PC-3 (cell line): ENCODE results near the gene ZMIZ2. TPM values are rescaled to one million over a fixed set of nuclear protein-coding genes. Genes with fewer than 3 reads are reported as not detected.

ENCODE experiments used
- ATAC-seq: fragments of 200-7000 bp; cut with Tn5 transposase; 2 replicates; pipeline ENCODE4 v1.9.1; 2020; ENCODE audit warnings: mild to moderate bottlenecking, moderate library complexity
- BruUV-seq: library from RNA; stranded (reverse); fragments of 400-500 nt; replicated peaks from 2 replicates; lab custom pipeline; 2021; lab: Mats Ljungman, UMichigan
- CTCF ChIA-PET: fragments of 300-600 bp; sonication (Branson Sonifier 250); formaldehyde crosslinking; loops from one replicate; lab custom pipeline; 2022; ENCODE audit warnings: antibody characterized with exemption; lab: Charles Lee
- POLR2A ChIA-PET: fragments of 300-600 bp; sonication (Branson Sonifier 250); formaldehyde crosslinking; loops from one replicate; lab custom pipeline; 2022; ENCODE audit warnings: antibody characterized with exemption; ENCODE audit not compliant: unreplicated experiment; lab: Charles Lee
- DNase-seq: peaks from one replicate; pipeline ENCODE4 v3.0.0-alpha.2; 2015
- H2AFZ ChIP-seq: fragments of 300-600 bp; sonication (generic); 2 replicates; pipeline ENCODE4 v1.6.0; 2016; ENCODE audit warnings: antibody characterized with exemption, low read length
- H3F3A ChIP-seq: fragments of 300-600 bp; sonication (generic); one replicate; pipeline ENCODE4 v1.6.0; 2017; ENCODE audit warnings: antibody characterized with exemption, low read length, control low read depth, mild to moderate bottlenecking; ENCODE audit not compliant: unreplicated experiment
- H3K27ac ChIP-seq: fragments of 300-600 bp; sonication (generic); 2 replicates; pipeline ENCODE4 v1.5.1; 2016; ENCODE audit warnings: mild to moderate bottlenecking, low read length
- H3K27me3 ChIP-seq: fragments of 300-600 bp; sonication (generic); 2 replicates; pipeline ENCODE4 v1.6.1; 2016; ENCODE audit warnings: low read length, mixed read lengths
- H3K36me3 ChIP-seq: fragments of 300-600 bp; sonication (generic); 2 replicates; pipeline ENCODE4 v1.6.1; 2016; ENCODE audit warnings: low read depth, mixed run types, low read length, mixed read lengths
- H3K4me1 ChIP-seq: fragments of 300-600 bp; sonication (generic); 2 replicates; pipeline ENCODE4 v1.5.1; 2016; ENCODE audit warnings: low read length; ENCODE audit not compliant: insufficient read depth
- H3K4me2 ChIP-seq: fragments of 300-600 bp; sonication (generic); 2 replicates; pipeline ENCODE4 v1.6.0; 2016; ENCODE audit warnings: low read length
- H3K4me3 ChIP-seq: fragments of 300-600 bp; sonication (generic); 2 replicates; pipeline ENCODE4 v1.5.1; 2016; ENCODE audit warnings: mild to moderate bottlenecking, low read length, mixed read lengths
- H3K79me2 ChIP-seq: fragments of 300-600 bp; sonication (generic); 2 replicates; pipeline ENCODE4 v1.6.1; 2017; ENCODE audit warnings: low read length, mixed read lengths
- H3K9ac ChIP-seq: fragments of 300-600 bp; sonication (generic); 2 replicates; pipeline ENCODE4 v1.6.0; 2016; ENCODE audit warnings: mild to moderate bottlenecking, low read length
- H3K9me2 ChIP-seq: fragments of 300-600 bp; sonication (generic); replicated peaks from 2 replicates; pipeline ENCODE4 v1.6.1; 2016; ENCODE audit warnings: mixed run types, low read length, mixed read lengths
- H3K9me3 ChIP-seq: fragments of 300-600 bp; sonication (generic); 2 replicates; pipeline ENCODE4 v1.6.1; 2016; ENCODE audit warnings: low read length, mixed read lengths
- H4K20me1 ChIP-seq: fragments of 300-600 bp; sonication (generic); 2 replicates; pipeline ENCODE4 v1.6.1; 2016; ENCODE audit warnings: low read length, mixed read lengths
- EZH2 ChIP-seq: fragments of 300-600 bp; sonication (generic); IDR thresholded peaks from one replicate; pipeline ENCODE4 v1.6.1; 2017; ENCODE audit warnings: antibody characterized with exemption, mild to moderate bottlenecking, low read length; ENCODE audit not compliant: unreplicated experiment
- EZH2phosphoT487 ChIP-seq: fragments of 300-600 bp; sonication (generic); IDR thresholded peaks from 2 replicates; pipeline ENCODE4 v1.6.1; 2018; ENCODE audit warnings: mild to moderate bottlenecking, antibody characterized with exemption, low read length, borderline replicate concordance
- intact Hi-C: fragments of 100-400 bp; cut with micrococcal nuclease; formaldehyde crosslinking; loops from 2 replicates; pipeline ENCODE4 v1.9.0; 2023
- total RNA-seq: library from RNA; depleted of rRNA; stranded (reverse); fragments of >200 nt; gene quantifications from 2 replicates; pipeline ENCODE4 v1.2.3, GENCODE V29; 2014
- TF ChIP-seq, protein P1 (sequence below): fragments of 300-600 bp; sonication (generic); conservative IDR thresholded peaks from 2 replicates; pipeline ENCODE4 v1.5.1; 2017; ENCODE audit warnings: antibody characterized with exemption, low read depth, mild to moderate bottlenecking, low read length

The ZMIZ2 gene
- total RNA-seq, 1 experiment from 2014 or later: 18.3 TPM

GRCh38 chr7:44707558-44708230, 41.0 kb upstream of the ZMIZ2 start:
- Histone ChIP-seq H3K9ac (no peak overlapping the region), H3K27ac (no peak overlapping the region), H3K9me3 (no peaks in the 10 kb centered on the region), H4K20me1 (no peaks in the 10 kb centered on the region), H3K4me3 (no peak overlapping the region), H3K79me2 (no peaks in the 10 kb centered on the region), H3K27me3 (no peaks in the 10 kb centered on the region), H3K36me3 (no peaks in the 10 kb centered on the region; the same call in 1 of the 2 replicates), H2AFZ (no peak overlapping the region), H3K9me2 (no peaks in the 10 kb centered on the region), H3K4me1 (peaks cover 12% of the 10 kb centered on the region), H3F3A (no peaks in the 10 kb centered on the region), H3K4me2 (no peak overlapping the region)
- intact Hi-C loops: no loop called here
- DNase-seq (no peak), ATAC-seq (no peak)
- POLR2A ChIA-PET: no interaction called here
- CTCF ChIA-PET: no interaction called here
- TF ChIP-seq EZH2: no peak
- no peak for TF ChIP-seq EZH2phosphoT487
- TF ChIP-seq, protein P1, sequence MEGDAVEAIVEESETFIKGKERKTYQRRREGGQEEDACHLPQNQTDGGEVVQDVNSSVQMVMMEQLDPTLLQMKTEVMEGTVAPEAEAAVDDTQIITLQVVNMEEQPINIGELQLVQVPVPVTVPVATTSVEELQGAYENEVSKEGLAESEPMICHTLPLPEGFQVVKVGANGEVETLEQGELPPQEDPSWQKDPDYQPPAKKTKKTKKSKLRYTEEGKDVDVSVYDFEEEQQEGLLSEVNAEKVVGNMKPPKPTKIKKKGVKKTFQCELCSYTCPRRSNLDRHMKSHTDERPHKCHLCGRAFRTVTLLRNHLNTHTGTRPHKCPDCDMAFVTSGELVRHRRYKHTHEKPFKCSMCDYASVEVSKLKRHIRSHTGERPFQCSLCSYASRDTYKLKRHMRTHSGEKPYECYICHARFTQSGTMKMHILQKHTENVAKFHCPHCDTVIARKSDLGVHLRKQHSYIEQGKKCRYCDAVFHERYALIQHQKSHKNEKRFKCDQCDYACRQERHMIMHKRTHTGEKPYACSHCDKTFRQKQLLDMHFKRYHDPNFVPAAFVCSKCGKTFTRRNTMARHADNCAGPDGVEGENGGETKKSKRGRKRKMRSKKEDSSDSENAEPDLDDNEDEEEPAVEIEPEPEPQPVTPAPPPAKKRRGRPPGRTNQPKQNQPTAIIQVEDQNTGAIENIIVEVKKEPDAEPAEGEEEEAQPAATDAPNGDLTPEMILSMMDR: no peak
- TSS peak; percentile 16 for BruUV-seq

- ChIA-PET POLR2A (interaction anchor here (0.6 kb wide), 1 partner anchor 172 kb away, joined by 5 read pairs; no protein-coding TSS in a partner anchor), CTCF (no interaction called here)
- no peaks in the 10 kb centered on the region for H3K79me2 ChIP-seq
- H3K4me2 ChIP-seq: no peak overlapping the region
- no peak overlapping the region for H2AFZ ChIP-seq
- DNase-seq (no peak), ATAC-seq (no peak)
- H3K36me3 ChIP-seq: no peaks in the 10 kb centered on the region; the same call in 1 of the 2 replicates
- no peaks in the 10 kb centered on the region for H3F3A ChIP-seq
- H3K9me2 ChIP-seq: no peaks in the 10 kb centered on the region
- no peaks in the 10 kb centered on the region for H3K9me3 ChIP-seq
- H3K4me1 ChIP-seq: peaks cover 12% of the 10 kb centered on the region
- H4K20me1 ChIP-seq: no peaks in the 10 kb centered on the region
- H3K27ac ChIP-seq: no peak overlapping the region
- intact Hi-C loops: no loop called here
- no peak overlapping the region for H3K4me3 ChIP-seq
- TF ChIP-seq EZH2phosphoT487 (no peak), EZH2 (no peak)
- TF ChIP-seq, protein P1: no peak
- BruUV-seq: no TSS peak
- H3K27me3 ChIP-seq: no peaks in the 10 kb centered on the region
- no peak overlapping the region for H3K9ac ChIP-seq
Observed at GRCh38 chr7:44709011-44709915, 39.4 kb upstream of the ZMIZ2 start.
